ENCODE data around the gene TSPAN10. TPM values are rescaled to one million over a fixed set of nuclear protein-coding genes. Genes with fewer than 3 reads are reported as not detected.
A peak's percentile ranks its signal among the peaks of the same experiment; 100 is the strongest.

The TSPAN10 gene
- total and polyA plus RNA-seq, 2 of the 13 experiments (the other 11 are each of a cell fraction or from before 2014, with no cell fraction given), result 0.54 to 0.75 TPM

- no peak for TF ChIP-seq ZNF530 (CRISPR knock-in tag; IDR thresholded peaks at IDR 0.05; ENCODE audit: low read depth)
- no peak for TF ChIP-seq TGIF2 (CRISPR knock-in tag; IDR thresholded peaks at IDR 0.05)
- TF ChIP-seq AGO1 (IDR thresholded peaks at IDR 0.05; ENCODE audit: low read depth, low read length, poor library complexity, severe bottlenecking), result peak; percentile 37
- TF ChIP-seq, protein P1, sequence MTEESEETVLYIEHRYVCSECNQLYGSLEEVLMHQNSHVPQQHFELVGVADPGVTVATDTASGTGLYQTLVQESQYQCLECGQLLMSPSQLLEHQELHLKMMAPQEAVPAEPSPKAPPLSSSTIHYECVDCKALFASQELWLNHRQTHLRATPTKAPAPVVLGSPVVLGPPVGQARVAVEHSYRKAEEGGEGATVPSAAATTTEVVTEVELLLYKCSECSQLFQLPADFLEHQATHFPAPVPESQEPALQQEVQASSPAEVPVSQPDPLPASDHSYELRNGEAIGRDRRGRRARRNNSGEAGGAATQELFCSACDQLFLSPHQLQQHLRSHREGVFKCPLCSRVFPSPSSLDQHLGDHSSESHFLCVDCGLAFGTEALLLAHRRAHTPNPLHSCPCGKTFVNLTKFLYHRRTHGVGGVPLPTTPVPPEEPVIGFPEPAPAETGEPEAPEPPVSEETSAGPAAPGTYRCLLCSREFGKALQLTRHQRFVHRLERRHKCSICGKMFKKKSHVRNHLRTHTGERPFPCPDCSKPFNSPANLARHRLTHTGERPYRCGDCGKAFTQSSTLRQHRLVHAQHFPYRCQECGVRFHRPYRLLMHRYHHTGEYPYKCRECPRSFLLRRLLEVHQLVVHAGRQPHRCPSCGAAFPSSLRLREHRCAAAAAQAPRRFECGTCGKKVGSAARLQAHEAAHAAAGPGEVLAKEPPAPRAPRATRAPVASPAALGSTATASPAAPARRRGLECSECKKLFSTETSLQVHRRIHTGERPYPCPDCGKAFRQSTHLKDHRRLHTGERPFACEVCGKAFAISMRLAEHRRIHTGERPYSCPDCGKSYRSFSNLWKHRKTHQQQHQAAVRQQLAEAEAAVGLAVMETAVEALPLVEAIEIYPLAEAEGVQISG (CRISPR knock-in tag; IDR thresholded peaks at IDR 0.05), result no peak
- TF ChIP-seq RAD21 (CRISPR knock-in tag; IDR thresholded peaks at IDR 0.05), result peak; percentile 59; the same call in 1 of the 2 replicates
- no peak for TF ChIP-seq ATF2 (CRISPR knock-in tag; IDR thresholded peaks at IDR 0.05)
- no peak for TF ChIP-seq ZNF496 (CRISPR knock-in tag; IDR thresholded peaks at IDR 0.05; ENCODE audit: insufficient replicate concordance)
- TF ChIP-seq RBFOX2 (IDR thresholded peaks at IDR 0.05; ENCODE audit: low read depth, low read length), result 0 out of 2 replicates have a peak, but pooled peaks have one; percentile 25
- TF ChIP-seq STAG1 (CRISPR knock-in tag; IDR thresholded peaks at IDR 0.05), result peak; percentile 21; the same call in 1 of the 2 replicates
Measured at GRCh38 chr17:81693509-81694210, 56.7 kb downstream of the TSPAN10 start (continued).

Data from HepG2 (cell line).